ENCODE data around the gene CTTNBP2.

- TF ChIP-seq CTCF (IDR thresholded peaks at IDR 0.05; ENCODE audit: insufficient read depth, low read length) (no peak), REST (IDR thresholded peaks at IDR 0.05; ENCODE audit: insufficient replicate concordance, low read depth) (no peak), GABPA (IDR thresholded peaks at IDR 0.05; ENCODE audit: low read depth) (no peak), POLR2AphosphoS5 (IDR thresholded peaks at IDR 0.05; ENCODE audit: low read depth) (no peak), SPI1 (IDR thresholded peaks at IDR 0.05; ENCODE audit: borderline replicate concordance, low read depth) (no peak)
Measured at GRCh38 chr7:117711556-117711955, 161.7 kb downstream of the CTTNBP2 start.
